Activated T-cell treated with anti-CD3 and anti-CD28 coated beads, Interleukin-2, amount 50 U/mL, for 4 hours (primary cell): ENCODE measurements around the gene GRK5. TPM values are rescaled to one million over a fixed set of nuclear protein-coding genes. Genes with fewer than 3 reads are reported as not detected.

Experiments
- ATAC-seq, 2 donors: fragments of 200-7000 bp; cut with Tn5 transposase; one replicate each; pipeline ENCODE4 v1.10.0; 2021
- DNase-seq: peaks from one replicate; pipeline ENCODE4 v3.0.0-alpha.2; 2020
- H3K27me3 Mint-ChIP-seq: one replicate; pipeline ENCODE4 v1.8.0; 2021; ENCODE audit warnings: low read depth, mixed read lengths
- H3K36me3 Mint-ChIP-seq: one replicate; pipeline ENCODE4 v1.8.0; 2022; ENCODE audit warnings: mixed read lengths; ENCODE audit not compliant: insufficient read depth
- H3K4me1 Mint-ChIP-seq: one replicate; pipeline ENCODE4 v1.8.0; 2021; ENCODE audit warnings: low read depth, mixed read lengths
- H3K4me3 Mint-ChIP-seq: one replicate; pipeline ENCODE4 v1.8.0; 2021; ENCODE audit warnings: mild to moderate bottlenecking, moderate library complexity, mixed read lengths
- H3K9me3 Mint-ChIP-seq: one replicate; pipeline ENCODE4 v1.8.0; 2021; ENCODE audit warnings: mixed read lengths
- total RNA-seq, 3 donors: library from RNA; stranded (reverse); gene quantifications; one replicate each; pipeline ENCODE4 v1.2.1, GENCODE V29; 2021

The GRK5 gene
- total RNA-seq, 3 donors from 2014 or later, result 14.0 to 15.6 (median 15.3) TPM

DNA sequence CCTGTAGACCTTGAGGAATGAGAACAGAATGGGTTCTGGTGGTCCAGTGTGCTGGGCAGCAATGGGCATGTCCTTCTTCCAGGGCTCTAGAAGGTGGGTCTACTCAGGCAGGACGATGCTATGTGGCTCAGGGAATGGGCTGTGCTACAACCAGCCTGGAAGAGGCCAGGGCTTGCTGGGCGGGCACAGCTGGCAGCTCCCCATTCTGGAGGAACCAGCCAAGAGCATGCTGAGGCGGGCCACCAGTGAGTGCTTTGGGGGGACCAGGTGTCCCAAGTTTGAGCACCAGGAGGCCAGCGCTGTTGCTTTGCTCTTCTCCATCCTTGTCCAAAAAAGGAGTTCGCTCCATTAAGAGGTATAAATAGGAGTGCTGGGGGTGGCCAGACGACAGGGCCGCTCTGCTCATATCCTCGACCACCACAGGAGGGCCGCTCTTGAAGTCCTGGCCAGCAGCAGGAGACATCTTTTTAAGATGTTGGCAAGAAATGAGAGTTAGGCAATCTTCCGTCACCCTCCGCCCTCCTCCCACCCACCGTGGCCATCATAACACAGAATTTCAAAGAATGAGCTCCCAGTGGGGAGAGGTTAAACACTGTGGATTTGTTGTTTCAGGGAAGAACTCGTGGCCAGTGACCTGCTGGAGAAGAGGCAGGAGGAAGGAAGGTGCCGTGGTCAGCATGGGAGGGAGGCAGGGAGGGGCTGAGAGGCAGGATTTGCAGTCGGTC, 141.3 kb downstream of the GRK5 start:
- no peak for DNase-seq
- peaks cover 50% of the 10 kb centered on the region for H3K36me3 Mint-ChIP-seq
- no peak for ATAC-seq
- H3K27me3 Mint-ChIP-seq, result no peaks in the 10 kb centered on the region
- peaks cover 14% of the 10 kb centered on the region for H3K9me3 Mint-ChIP-seq
- peaks cover 11% of the 10 kb centered on the region for H3K4me1 Mint-ChIP-seq
- H3K4me3 Mint-ChIP-seq, result no peak overlapping the region

GRCh38 chr10:119349341-119349740, 142.0 kb downstream of the GRK5 start:
- ATAC-seq (no peak), DNase-seq (no peak)
- H3K4me1 Mint-ChIP-seq, result peaks cover 7% of the 10 kb centered on the region
- no peak overlapping the region for H3K4me3 Mint-ChIP-seq
- H3K27me3 Mint-ChIP-seq, result no peaks in the 10 kb centered on the region
- H3K36me3 Mint-ChIP-seq, result peaks cover 48% of the 10 kb centered on the region
- peaks cover 14% of the 10 kb centered on the region for H3K9me3 Mint-ChIP-seq

DNA sequence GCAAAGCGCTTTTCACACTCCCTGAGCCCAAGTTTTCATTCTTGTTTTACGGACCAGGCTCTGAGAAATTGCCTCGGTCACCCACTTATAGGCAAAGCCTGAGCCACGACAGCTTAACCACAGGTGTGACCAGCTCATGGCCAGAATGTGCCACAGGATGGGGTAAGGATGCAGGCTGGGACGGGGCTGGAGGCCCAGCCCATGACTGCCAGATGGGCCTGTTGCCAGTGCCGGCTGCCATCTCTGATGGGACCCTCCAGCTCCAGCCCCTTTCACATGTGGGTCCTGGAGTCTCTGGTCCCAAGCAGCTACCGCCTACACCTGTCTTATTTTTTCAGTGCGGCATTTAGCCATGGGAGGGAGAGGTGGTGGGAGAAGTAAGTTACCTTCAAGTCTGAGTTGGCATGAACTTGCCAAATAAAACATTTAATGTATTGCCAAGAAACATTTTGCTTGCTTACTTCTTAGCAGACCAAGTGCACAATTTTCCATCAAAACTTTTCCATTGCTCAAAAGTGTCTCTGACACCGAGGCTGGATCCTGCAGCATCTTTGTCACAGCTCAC, 142.6 kb downstream of the GRK5 start:
- no peaks in the 10 kb centered on the region for H3K27me3 Mint-ChIP-seq
- DNase-seq, result no peak
- no peak for ATAC-seq
- no peak overlapping the region for H3K4me3 Mint-ChIP-seq
- peaks cover 5% of the 10 kb centered on the region for H3K4me1 Mint-ChIP-seq
- peaks cover 14% of the 10 kb centered on the region for H3K9me3 Mint-ChIP-seq
- peaks cover 48% of the 10 kb centered on the region for H3K36me3 Mint-ChIP-seq

- Mint-ChIP-seq H3K9me3 (peaks cover 14% of the 10 kb centered on the region), H3K4me3 (no peak overlapping the region), H3K36me3 (peaks cover 46% of the 10 kb centered on the region), H3K27me3 (no peaks in the 10 kb centered on the region), H3K4me1 (no peaks in the 10 kb centered on the region)
- DNase-seq (no peak), ATAC-seq (no peak)
Observed at GRCh38 chr10:119350502-119351097, 143.2 kb downstream of the GRK5 start.

GRCh38 chr10:119351189-119351588, 143.8 kb downstream of the GRK5 start:
- H3K27me3 Mint-ChIP-seq, result no peaks in the 10 kb centered on the region
- H3K36me3 Mint-ChIP-seq, result peaks cover 49% of the 10 kb centered on the region
- H3K4me1 Mint-ChIP-seq, result no peaks in the 10 kb centered on the region
- H3K4me3 Mint-ChIP-seq, result no peak overlapping the region
- ATAC-seq, result no peak
- peaks cover 20% of the 10 kb centered on the region for H3K9me3 Mint-ChIP-seq
- no peak for DNase-seq

DNA sequence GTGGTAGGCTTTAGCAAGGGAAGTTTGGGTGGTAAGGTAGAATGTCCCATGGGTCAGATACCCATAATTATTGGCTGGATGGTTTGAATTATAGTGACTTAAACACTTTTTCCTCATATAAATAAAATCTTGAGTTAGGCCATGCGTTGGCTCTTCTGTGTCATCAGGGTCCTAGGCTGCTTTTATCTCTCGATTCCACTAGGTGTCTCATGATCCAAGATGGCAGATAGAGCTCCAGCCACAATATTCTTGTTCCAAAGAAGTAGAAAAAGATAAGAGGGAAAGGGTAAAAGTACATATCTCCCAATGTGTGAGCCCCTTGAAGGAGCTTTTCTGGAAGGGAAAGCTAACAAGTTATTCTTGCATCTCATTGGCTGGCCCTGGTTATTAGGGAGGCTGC, 144.7 kb downstream of the GRK5 start:
- ATAC-seq, result no peak
- Mint-ChIP-seq H3K27me3 (no peaks in the 10 kb centered on the region), H3K4me1 (no peaks in the 10 kb centered on the region), H3K36me3 (peaks cover 55% of the 10 kb centered on the region), H3K9me3 (peaks cover 26% of the 10 kb centered on the region), H3K4me3 (no peak overlapping the region)
- no peak for DNase-seq

- H3K4me1 Mint-ChIP-seq, result no peaks in the 10 kb centered on the region
- no peaks in the 10 kb centered on the region for H3K27me3 Mint-ChIP-seq
- ATAC-seq (no peak), DNase-seq (no peak)
- no peak overlapping the region for H3K4me3 Mint-ChIP-seq
- peaks cover 52% of the 10 kb centered on the region for H3K36me3 Mint-ChIP-seq
- peaks cover 26% of the 10 kb centered on the region for H3K9me3 Mint-ChIP-seq
Observed at GRCh38 chr10:119352807-119353206, 145.4 kb downstream of the GRK5 start.

- DNase-seq (no peak), ATAC-seq (no peak)
- Mint-ChIP-seq H3K4me1 (no peaks in the 10 kb centered on the region), H3K27me3 (no peaks in the 10 kb centered on the region), H3K36me3 (peaks cover 46% of the 10 kb centered on the region), H3K9me3 (peaks cover 26% of the 10 kb centered on the region), H3K4me3 (no peak overlapping the region)
Observed at GRCh38 chr10:119353421-119353820, 146.1 kb downstream of the GRK5 start.

DNA sequence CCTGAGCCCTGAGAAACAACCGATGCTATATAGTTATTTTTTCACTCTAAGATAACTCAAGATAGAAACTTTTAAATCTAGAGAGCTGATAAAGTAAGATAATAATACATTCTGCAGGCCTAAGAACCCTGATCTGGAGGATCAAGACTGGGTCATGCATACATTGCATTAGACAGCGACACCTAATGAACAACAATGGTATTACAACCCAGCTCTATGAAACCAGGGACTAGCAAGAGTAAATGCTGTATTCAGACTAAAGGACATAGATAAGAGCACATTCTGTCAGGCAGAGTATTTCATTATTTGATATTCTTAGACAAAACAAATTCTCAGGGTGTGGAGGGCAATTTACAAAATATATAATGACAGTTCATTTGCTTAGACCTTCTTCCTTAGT, 148.6 kb downstream of the GRK5 start:
- Mint-ChIP-seq H3K4me1 (peaks cover 4% of the 10 kb centered on the region), H3K27me3 (no peaks in the 10 kb centered on the region), H3K9me3 (peaks cover 19% of the 10 kb centered on the region), H3K4me3 (no peak overlapping the region), H3K36me3 (peaks cover 36% of the 10 kb centered on the region)
- DNase-seq (no peak), ATAC-seq (no peak)

- Mint-ChIP-seq H3K36me3 (peaks cover 28% of the 10 kb centered on the region), H3K4me3 (no peak overlapping the region), H3K9me3 (peaks cover 13% of the 10 kb centered on the region), H3K27me3 (no peaks in the 10 kb centered on the region), H3K4me1 (peaks cover 4% of the 10 kb centered on the region)
- no peak for DNase-seq
- no peak for ATAC-seq
Observed at GRCh38 chr10:119357412-119358151, 150.2 kb downstream of the GRK5 start.

GRCh38 chr10:119358152-119358512, 150.8 kb downstream of the GRK5 start:
- Mint-ChIP-seq H3K4me3 (no peak overlapping the region), H3K36me3 (peaks cover 23% of the 10 kb centered on the region), H3K27me3 (no peaks in the 10 kb centered on the region), H3K4me1 (peaks cover 4% of the 10 kb centered on the region), H3K9me3 (peaks cover 13% of the 10 kb centered on the region)
- no peak for ATAC-seq
- DNase-seq, result no peak

GRCh38 chr10:119358567-119358966, 151.2 kb downstream of the GRK5 start:
- no peak for DNase-seq
- no peak for ATAC-seq
- peaks cover 4% of the 10 kb centered on the region for H3K4me1 Mint-ChIP-seq
- no peaks in the 10 kb centered on the region for H3K27me3 Mint-ChIP-seq
- H3K36me3 Mint-ChIP-seq, result peaks cover 23% of the 10 kb centered on the region
- no peak overlapping the region for H3K4me3 Mint-ChIP-seq
- peaks cover 13% of the 10 kb centered on the region for H3K9me3 Mint-ChIP-seq

- no peaks in the 10 kb centered on the region for H3K27me3 Mint-ChIP-seq
- peaks cover 23% of the 10 kb centered on the region for H3K36me3 Mint-ChIP-seq
- peaks cover 4% of the 10 kb centered on the region for H3K4me1 Mint-ChIP-seq
- DNase-seq, result no peak
- peaks cover 13% of the 10 kb centered on the region for H3K9me3 Mint-ChIP-seq
- no peak overlapping the region for H3K4me3 Mint-ChIP-seq
- ATAC-seq, result no peak
Observed at GRCh38 chr10:119359025-119359424, 151.7 kb downstream of the GRK5 start.

DNA sequence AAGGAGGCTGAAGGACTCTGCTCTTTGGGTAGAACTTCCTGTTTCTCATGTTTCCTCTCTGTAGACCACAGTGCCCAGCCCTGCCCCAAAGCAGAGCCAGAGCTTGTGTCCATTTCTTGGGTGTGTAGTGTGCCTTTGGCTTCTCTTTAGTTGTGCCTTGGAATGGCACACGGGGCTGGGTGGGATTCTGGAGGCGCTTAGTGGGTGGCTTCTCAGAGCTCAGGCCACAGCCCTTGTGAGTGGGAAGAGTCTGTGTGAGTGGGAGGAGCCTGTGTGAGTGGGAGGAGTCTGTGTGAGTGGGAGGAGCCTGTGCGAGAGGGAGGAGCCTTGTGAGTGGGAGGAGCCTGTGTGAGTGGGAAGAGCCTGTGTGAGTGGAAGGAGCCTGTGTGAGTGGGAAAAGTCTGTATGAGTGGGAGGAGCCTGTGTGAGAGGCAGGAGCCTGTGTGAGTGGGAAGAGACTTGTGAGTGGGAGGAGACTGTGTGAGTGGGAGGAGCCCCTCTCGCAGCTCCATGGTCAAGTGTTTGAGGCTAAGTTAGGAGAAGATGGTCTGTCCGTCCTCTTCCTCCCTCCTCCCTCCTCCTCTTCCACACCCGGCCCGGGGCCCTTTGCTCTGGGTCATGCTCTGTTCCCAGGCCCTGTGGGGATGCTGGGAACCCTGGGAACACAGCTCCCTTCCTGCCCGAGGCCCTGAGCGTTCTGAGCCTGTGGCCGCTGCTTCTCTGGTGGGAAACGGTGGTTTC, 153.0 kb downstream of the GRK5 start:
- DNase-seq, result no peak
- Mint-ChIP-seq H3K36me3 (peaks cover 27% of the 10 kb centered on the region), H3K9me3 (peaks cover 13% of the 10 kb centered on the region), H3K4me3 (no peak overlapping the region), H3K27me3 (no peaks in the 10 kb centered on the region), H3K4me1 (peaks cover 4% of the 10 kb centered on the region)
- ATAC-seq, result peak; percentile 43 to 51
